Liver (tissue), 9 donors: ENCODE data around the gene SLC38A1. TPM values are rescaled to one million over a fixed set of nuclear protein-coding genes. Genes with fewer than 3 reads are reported as not detected.
A peak's percentile ranks its signal among the peaks of the same experiment; 100 is the strongest.

ENCODE experiments used
- DNase-seq: peaks from one replicate; pipeline ENCODE4 v3.0.0-alpha.2; 2017; ENCODE audit warnings: low spot score
- H3K27ac ChIP-seq, 2 donors: one replicate each; pipeline ENCODE4 v1.7.0; 2013; ENCODE audit warnings: inconsistent platforms in 2 of 2, low read length in 2 of 2, control low read depth in 1 of 2, low read depth in 1 of 2, mild to moderate bottlenecking in 1 of 2
- H3K27me3 ChIP-seq, 4 donors: one replicate each; pipeline versions ENCODE4 v1.6.1 to v1.7.0; 2013; ENCODE audit warnings: low read length in 3 of 4, inconsistent platforms in 1 of 4, mild to moderate bottlenecking in 1 of 4, moderate library complexity in 1 of 4; ENCODE audit not compliant: control insufficient read depth in 4 of 4, insufficient read depth in 4 of 4
- H3K36me3 ChIP-seq, 4 donors: one replicate each; pipeline versions ENCODE4 v1.6.1 to v1.7.0; 2013; ENCODE audit warnings: low read length in 3 of 4, mild to moderate bottlenecking in 3 of 4, low read depth in 1 of 4, moderate library complexity in 1 of 4; ENCODE audit not compliant: control insufficient read depth in 4 of 4, insufficient read depth in 3 of 4
- H3K4me1 ChIP-seq, 4 donors: one replicate each; pipeline versions ENCODE4 v1.6.1 to v1.7.0; 2013; ENCODE audit warnings: low read length in 3 of 4, mild to moderate bottlenecking in 3 of 4, moderate library complexity in 1 of 4; ENCODE audit not compliant: control insufficient read depth in 4 of 4, insufficient read depth in 4 of 4
- H3K4me3 ChIP-seq, 3 donors: one replicate each; pipeline versions ENCODE4 v1.6.1 to v1.7.0; 2013; ENCODE audit warnings: low read length in 3 of 3, control low read depth in 1 of 3, low read depth in 1 of 3, mild to moderate bottlenecking in 1 of 3
- H3K9ac ChIP-seq, 2 donors: one replicate each; pipeline ENCODE4 v1.7.0; 2013; ENCODE audit warnings: low read length in 2 of 2, mild to moderate bottlenecking in 2 of 2, moderate library complexity in 2 of 2, control low read depth in 1 of 2, low read depth in 1 of 2
- H3K9me3 ChIP-seq, 4 donors: one replicate each; pipeline versions ENCODE4 v1.6.1 to v1.7.0; 2013; ENCODE audit warnings: low read length in 3 of 4; ENCODE audit not compliant: control insufficient read depth in 4 of 4
- EGR1 ChIP-seq, 2 donors: IDR thresholded peaks; 2 replicates each; pipeline ENCODE4 v1.6.1; 2016 to 2018; ENCODE audit warnings: antibody characterized with exemption in 2 of 2, low read depth in 2 of 2
- FOXA1 ChIP-seq: IDR thresholded peaks from 2 replicates; pipeline ENCODE4 v1.6.1; 2016; ENCODE audit warnings: antibody characterized with exemption
- FOXA2 ChIP-seq: IDR thresholded peaks from 2 replicates; pipeline ENCODE4 v1.6.1; 2016; ENCODE audit warnings: antibody characterized with exemption
- GABPA ChIP-seq, 2 donors: IDR thresholded peaks in 1 of 2; conservative IDR thresholded peaks in 1 of 2; 2 replicates each; pipeline ENCODE4 v1.6.1; 2016; ENCODE audit warnings: antibody characterized with exemption in 2 of 2, mild to moderate bottlenecking in 1 of 2, moderate library complexity in 1 of 2
- HNF4A ChIP-seq, 2 donors: conservative IDR thresholded peaks; 2 replicates each; pipeline ENCODE4 v1.6.1; 2016; ENCODE audit warnings: antibody characterized with exemption in 2 of 2, mild to moderate bottlenecking in 2 of 2
- HNF4G ChIP-seq: IDR thresholded peaks from 2 replicates; pipeline ENCODE4 v1.6.1; 2016; ENCODE audit warnings: antibody characterized with exemption
- JUND ChIP-seq, 2 donors: IDR thresholded peaks; 2 replicates each; pipeline ENCODE4 v1.6.1; 2016; ENCODE audit warnings: antibody characterized with exemption in 2 of 2
- NR2F2 ChIP-seq: IDR thresholded peaks from 2 replicates; pipeline ENCODE4 v1.6.1; 2016; ENCODE audit warnings: antibody characterized with exemption
- RXRA ChIP-seq, 2 donors: IDR thresholded peaks; 2 replicates each; pipeline ENCODE4 v1.6.1; 2017 to 2018; ENCODE audit warnings: antibody characterized with exemption in 2 of 2, mild to moderate bottlenecking in 1 of 2
- TAF1 ChIP-seq: conservative IDR thresholded peaks from 2 replicates; pipeline ENCODE4 v1.6.1; 2016; ENCODE audit warnings: antibody characterized with exemption, mild to moderate bottlenecking
- WGBS: extraction: QIAGEN DNeasy Blood & Tissue Kit; methylation state at CpG from one replicate; pipeline ENCODE4 v1.1.7; 2013; 5-methylcytosine and 5-hydroxymethylcytosine counted together
- polyA plus RNA-seq, 2 donors: library from polyadenylated mRNA; stranded (reverse) in 1 of 2; unstranded in 1 of 2; fragments of 200-250 nt in 1 of 2; fragments of >200 nt in 1 of 2; fragmentation: Nextera tagmentation in 1 of 2; extraction: Ambion mirVana in 1 of 2; gene quantifications; one replicate each; pipeline versions ENCODE4 v1.2.1 to v1.2.3, GENCODE V29; 2013 to 2015
- total RNA-seq, 2 donors: library from RNA; depleted of rRNA; stranded (reverse); fragments of >200 nt; gene quantifications; one replicate each; pipeline ENCODE4 v1.2.3, GENCODE V29; 2014
- TF ChIP-seq, protein P1 (sequence below): IDR thresholded peaks from 2 replicates; pipeline ENCODE4 v1.6.1; 2016; ENCODE audit warnings: antibody characterized with exemption, mild to moderate bottlenecking
- TF ChIP-seq, protein P2 (sequence below): IDR thresholded peaks from 2 replicates; pipeline ENCODE4 v1.6.1; 2016; ENCODE audit warnings: antibody characterized with exemption
- TF ChIP-seq, protein P3 (sequence below): IDR thresholded peaks from 2 replicates; pipeline ENCODE4 v1.6.1; 2016; ENCODE audit warnings: antibody characterized with exemption
- TF ChIP-seq, protein P4 (sequence below): fragments of 150-350 bp; IDR thresholded peaks from 2 replicates; pipeline ENCODE4 v1.5.1; 2017; ENCODE audit warnings: improper control_type of control experiment, low read depth, low read length; ENCODE audit not compliant: missing input control
- donor health status: healthy.
- donor health status: healthy.
- donor health status: healthy.
- donor health status: healthy.
- donor health status: healthy.

SLC38A1 gene
- total and polyA plus RNA-seq, 4 donors, result 6.2 to 14.9 (median 9.6) TPM

DNA sequence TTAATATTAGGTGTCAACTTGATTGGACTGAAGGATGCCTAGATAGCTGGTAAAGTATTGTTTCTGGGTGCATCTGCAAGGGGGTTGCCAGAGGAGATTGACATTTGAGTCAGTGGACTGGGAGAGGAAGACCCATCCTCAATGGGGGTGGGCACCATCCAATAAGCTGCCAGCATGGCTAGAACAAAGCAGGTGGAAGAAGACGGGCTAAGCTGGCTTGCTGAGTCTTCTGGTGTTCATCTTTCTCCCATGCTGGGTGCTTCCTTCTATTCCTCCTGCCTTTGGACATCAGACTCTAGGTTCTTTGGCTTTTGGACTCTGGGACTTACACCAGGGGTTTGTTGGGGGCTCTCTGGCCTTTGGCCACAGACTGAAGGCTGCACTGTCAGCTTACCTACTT, 87.4 kb downstream of the SLC38A1 start (continued):
- TF ChIP-seq, protein P1, sequence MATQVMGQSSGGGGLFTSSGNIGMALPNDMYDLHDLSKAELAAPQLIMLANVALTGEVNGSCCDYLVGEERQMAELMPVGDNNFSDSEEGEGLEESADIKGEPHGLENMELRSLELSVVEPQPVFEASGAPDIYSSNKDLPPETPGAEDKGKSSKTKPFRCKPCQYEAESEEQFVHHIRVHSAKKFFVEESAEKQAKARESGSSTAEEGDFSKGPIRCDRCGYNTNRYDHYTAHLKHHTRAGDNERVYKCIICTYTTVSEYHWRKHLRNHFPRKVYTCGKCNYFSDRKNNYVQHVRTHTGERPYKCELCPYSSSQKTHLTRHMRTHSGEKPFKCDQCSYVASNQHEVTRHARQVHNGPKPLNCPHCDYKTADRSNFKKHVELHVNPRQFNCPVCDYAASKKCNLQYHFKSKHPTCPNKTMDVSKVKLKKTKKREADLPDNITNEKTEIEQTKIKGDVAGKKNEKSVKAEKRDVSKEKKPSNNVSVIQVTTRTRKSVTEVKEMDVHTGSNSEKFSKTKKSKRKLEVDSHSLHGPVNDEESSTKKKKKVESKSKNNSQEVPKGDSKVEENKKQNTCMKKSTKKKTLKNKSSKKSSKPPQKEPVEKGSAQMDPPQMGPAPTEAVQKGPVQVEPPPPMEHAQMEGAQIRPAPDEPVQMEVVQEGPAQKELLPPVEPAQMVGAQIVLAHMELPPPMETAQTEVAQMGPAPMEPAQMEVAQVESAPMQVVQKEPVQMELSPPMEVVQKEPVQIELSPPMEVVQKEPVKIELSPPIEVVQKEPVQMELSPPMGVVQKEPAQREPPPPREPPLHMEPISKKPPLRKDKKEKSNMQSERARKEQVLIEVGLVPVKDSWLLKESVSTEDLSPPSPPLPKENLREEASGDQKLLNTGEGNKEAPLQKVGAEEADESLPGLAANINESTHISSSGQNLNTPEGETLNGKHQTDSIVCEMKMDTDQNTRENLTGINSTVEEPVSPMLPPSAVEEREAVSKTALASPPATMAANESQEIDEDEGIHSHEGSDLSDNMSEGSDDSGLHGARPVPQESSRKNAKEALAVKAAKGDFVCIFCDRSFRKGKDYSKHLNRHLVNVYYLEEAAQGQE, result no peak

DNA sequence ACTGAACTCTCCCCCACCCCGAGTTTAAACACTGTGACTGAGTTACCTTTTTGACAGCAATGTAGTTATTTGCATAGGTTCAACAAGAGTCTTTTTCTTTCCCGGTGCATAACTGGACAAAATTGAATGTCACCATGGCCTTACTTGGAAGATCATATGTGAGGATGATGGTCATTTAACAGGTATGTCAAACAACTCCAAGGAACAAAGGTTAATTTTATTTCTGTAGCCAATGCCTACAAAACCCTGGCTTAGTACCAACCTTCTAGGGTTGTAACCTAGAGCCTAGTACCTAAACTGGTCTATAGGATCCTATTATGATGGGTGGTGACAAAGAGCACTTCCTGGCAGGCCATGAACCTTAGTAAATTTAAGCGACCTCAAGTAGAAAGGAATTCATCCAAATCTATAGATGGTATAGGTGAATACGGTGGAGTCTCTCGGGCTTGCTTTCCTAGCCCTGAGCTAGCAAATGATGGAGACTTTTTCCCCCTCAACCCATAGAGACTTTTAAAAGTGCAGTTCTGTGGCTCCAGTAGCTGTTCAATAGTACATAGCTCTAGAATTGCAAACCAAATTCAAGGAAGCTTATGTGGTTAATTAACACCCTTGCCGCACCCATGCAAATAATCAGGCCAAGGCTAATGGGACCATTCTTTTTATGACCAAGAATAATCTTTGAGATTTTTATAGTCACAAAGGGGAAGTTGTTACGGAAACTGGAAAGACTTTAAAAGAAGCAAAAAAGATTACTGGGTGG, 89.0 kb downstream of the SLC38A1 start:
- Histone ChIP-seq H3K27ac (no peak overlapping the region), H3K9me3 (no peaks in the 10 kb centered on the region), H3K9ac (no peak overlapping the region), H3K36me3 (no peaks in the 10 kb centered on the region), H3K4me3 (no peak overlapping the region), H3K27me3 (no peaks in the 10 kb centered on the region), H3K4me1 (no peaks in the 10 kb centered on the region)
- TF ChIP-seq, protein P2, sequence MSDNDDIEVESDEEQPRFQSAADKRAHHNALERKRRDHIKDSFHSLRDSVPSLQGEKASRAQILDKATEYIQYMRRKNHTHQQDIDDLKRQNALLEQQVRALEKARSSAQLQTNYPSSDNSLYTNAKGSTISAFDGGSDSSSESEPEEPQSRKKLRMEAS, result no peak
- TF ChIP-seq GABPA (IDR thresholded peaks at IDR 0.05 in 1 of 2, conservative IDR thresholded peaks at IDR 0.05 in 1 of 2) (no peak), RXRA (IDR thresholded peaks at IDR 0.05) (no peak), FOXA1 (no peak), HNF4A (conservative IDR thresholded peaks at IDR 0.05) (peak in 1 of 2 donors; percentile 24)
- TF ChIP-seq, protein P3, sequence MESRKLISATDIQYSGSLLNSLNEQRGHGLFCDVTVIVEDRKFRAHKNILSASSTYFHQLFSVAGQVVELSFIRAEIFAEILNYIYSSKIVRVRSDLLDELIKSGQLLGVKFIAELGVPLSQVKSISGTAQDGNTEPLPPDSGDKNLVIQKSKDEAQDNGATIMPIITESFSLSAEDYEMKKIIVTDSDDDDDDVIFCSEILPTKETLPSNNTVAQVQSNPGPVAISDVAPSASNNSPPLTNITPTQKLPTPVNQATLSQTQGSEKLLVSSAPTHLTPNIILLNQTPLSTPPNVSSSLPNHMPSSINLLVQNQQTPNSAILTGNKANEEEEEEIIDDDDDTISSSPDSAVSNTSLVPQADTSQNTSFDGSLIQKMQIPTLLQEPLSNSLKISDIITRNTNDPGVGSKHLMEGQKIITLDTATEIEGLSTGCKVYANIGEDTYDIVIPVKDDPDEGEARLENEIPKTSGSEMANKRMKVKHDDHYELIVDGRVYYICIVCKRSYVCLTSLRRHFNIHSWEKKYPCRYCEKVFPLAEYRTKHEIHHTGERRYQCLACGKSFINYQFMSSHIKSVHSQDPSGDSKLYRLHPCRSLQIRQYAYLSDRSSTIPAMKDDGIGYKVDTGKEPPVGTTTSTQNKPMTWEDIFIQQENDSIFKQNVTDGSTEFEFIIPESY, result no peak
- 77% methylated on average over 7 of the region's 7 CpGs for WGBS
- DNase-seq, result no peak

DNA sequence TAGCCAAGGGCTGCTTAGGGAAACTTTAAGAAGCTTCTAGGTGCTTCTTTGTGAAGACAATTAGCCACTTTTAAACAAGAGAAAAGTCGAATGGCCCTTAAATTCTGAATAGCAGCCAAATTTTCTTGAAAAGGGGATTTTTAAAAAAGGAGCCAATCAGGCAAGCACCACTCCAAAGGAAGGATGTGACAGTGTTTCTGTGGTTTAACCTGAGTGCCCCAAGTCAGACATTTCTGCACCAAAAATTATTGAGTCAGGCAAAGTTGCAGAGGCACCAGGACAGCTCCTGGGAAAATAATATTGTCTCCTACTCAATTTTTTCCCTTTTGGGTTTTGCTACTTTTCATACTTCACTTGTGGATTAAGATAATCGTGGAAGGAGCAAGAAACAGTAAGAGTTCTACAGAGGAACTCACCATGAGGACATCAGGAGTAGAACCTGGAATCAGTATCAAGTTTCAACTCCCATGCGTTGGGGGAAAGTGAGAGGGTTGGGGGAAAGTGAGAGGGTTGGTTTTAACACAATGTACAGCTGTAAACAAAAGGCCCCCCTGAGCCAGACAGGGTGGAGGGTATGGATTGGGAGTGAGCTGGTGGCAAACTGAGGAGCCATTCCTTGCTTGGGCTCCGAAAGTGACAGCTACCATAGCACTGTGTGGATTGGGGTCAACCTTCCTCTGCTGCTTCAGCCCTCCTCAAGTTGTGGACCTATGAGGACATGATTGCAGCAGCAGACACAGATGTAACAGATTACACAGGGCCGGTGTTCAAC, 90.8 kb downstream of the SLC38A1 start:
- no peak for DNase-seq
- no peak overlapping the region for H3K27ac ChIP-seq
- H3K9ac ChIP-seq, result no peak overlapping the region
- no peak overlapping the region for H3K4me3 ChIP-seq
- H3K4me1 ChIP-seq, result no peaks in the 10 kb centered on the region
- no peaks in the 10 kb centered on the region for H3K9me3 ChIP-seq
- H3K27me3 ChIP-seq, result no peaks in the 10 kb centered on the region
- 72% methylated on average over 5 of the region's 5 CpGs for WGBS
- no peaks in the 10 kb centered on the region for H3K36me3 ChIP-seq
- TF ChIP-seq NR2F2 (no peak), FOXA1 (no peak), HNF4G (no peak), FOXA2 (no peak), HNF4A (conservative IDR thresholded peaks at IDR 0.05) (no peak), EGR1 (IDR thresholded peaks at IDR 0.05; ENCODE audit: low read depth in 2 of 2) (no peak), TAF1 (no peak), JUND (IDR thresholded peaks at IDR 0.05) (no peak)
- TF ChIP-seq, protein P3, result no peak
- TF ChIP-seq, protein P2, result no peak
- TF ChIP-seq, protein P4, sequence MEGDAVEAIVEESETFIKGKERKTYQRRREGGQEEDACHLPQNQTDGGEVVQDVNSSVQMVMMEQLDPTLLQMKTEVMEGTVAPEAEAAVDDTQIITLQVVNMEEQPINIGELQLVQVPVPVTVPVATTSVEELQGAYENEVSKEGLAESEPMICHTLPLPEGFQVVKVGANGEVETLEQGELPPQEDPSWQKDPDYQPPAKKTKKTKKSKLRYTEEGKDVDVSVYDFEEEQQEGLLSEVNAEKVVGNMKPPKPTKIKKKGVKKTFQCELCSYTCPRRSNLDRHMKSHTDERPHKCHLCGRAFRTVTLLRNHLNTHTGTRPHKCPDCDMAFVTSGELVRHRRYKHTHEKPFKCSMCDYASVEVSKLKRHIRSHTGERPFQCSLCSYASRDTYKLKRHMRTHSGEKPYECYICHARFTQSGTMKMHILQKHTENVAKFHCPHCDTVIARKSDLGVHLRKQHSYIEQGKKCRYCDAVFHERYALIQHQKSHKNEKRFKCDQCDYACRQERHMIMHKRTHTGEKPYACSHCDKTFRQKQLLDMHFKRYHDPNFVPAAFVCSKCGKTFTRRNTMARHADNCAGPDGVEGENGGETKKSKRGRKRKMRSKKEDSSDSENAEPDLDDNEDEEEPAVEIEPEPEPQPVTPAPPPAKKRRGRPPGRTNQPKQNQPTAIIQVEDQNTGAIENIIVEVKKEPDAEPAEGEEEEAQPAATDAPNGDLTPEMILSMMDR, result no peak
